ENCODE data around the gene FAM240A.

The FAM240A gene

GRCh38 chr3:46628901-46629369 lies 16.6 kb downstream of the FAM240A start:
- DNase-seq = no peak

DNA sequence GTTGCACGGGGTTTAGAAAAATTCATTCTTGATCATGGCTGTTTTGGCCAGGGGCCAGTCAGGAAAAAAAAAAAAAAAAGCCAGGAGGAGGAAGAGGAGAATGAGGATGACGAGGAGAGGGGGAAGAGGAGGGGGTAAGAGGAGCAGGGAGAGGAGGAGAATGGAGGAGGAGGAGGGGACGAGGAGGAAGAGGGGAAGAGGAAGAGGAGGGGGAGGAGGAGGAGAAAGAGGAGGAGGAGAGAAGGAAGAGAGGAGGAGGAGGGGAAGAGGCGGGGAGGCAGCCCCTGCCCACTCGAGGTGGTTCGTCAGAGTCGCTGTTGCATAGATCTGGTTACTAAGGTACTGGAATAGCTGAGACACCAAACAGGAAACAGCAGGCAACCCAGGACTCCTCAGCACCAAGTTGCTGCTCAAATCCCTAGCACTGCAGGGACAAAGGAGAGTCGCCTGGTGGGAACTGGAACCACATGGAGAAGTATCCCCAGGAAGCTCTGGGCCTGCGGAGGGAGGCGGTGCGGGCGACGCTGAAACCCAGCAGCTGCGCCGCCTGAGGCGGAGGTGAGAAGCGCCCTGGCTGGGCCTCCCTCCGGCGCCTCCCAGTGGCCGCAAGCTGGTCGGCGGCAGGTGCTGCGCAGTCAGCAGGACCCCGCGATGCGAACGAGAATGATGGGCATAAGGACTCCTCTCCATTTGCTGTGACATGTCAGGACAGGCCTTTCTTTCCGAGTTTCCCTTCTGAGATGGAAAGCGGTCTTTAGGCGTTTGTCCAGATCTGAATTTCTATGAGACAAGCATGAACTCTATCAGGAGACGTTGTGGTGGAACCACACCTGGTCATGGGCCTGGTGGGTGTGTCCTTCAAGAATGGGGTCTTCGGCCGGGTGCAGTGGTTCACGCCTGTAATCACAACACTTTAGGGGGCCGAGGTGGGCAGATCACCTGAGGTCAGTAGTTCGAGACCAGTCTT lies 17.5 kb downstream of the FAM240A start:
- DNase-seq = peak; percentile 68 to 77

DNA sequence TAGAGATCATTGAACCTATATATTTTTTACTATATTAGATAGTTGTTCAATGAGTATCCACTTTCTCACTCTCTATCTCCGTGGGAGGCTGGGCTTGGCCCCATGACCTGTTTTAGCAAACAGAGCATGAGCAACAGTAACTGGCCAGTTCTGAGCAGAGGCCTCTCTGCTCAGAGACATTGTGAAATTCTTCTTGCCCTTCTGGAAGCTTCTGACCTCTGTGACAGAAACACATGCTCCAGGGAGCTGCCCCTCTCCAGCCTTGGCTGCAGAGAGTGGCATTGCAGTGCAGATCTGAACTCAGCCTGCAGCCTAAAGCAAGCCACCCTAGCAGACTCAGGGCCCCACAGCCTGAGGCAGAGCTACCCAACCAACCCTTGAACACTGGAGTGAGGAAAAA lies 20.5 kb downstream of the FAM240A start:
- no peak for DNase-seq

DNA sequence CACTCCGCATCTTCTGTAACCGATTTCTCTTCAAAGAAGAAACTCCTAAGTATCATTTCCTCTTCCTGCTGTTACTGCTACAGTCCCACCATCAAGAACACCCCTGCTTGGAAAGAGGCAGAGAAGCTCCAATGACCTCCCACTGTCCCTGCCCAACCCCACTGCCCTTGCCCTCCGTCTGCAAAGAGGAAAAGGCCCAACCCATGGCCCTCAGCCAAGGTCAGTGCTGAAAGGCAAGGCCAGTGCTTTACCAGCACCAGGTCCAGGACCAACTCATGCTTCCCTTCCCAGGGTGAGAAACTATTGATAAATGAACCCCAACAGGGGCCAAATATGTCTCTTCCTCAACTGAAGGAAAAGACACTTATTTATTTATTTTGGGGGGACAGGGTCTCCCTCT lies 22.5 kb downstream of the FAM240A start:
- DNase-seq = no peak

DNA sequence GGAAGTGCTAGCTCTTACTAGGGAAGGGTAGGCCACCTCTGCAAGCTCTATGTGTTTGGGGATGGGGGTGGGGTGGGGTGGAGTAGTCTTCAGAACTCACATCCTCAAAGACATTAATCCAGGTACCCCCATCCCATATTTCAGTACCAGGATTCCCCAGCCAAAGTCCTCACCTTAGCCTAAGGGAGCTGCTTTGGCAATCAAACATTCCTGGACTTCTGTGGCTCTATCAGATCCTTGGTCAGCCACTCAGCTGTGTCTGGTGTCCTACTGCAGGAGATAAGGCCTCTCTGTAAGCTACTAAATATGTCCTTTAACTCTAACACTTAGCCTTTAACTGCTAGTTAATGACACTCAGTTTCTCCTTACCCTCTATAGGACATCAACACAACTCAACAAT lies 26.9 kb downstream of the FAM240A start:
- no peak for DNase-seq

GRCh38 chr3:46640927-46641326 lies 28.6 kb downstream of the FAM240A start:
- no peak for DNase-seq

DNA sequence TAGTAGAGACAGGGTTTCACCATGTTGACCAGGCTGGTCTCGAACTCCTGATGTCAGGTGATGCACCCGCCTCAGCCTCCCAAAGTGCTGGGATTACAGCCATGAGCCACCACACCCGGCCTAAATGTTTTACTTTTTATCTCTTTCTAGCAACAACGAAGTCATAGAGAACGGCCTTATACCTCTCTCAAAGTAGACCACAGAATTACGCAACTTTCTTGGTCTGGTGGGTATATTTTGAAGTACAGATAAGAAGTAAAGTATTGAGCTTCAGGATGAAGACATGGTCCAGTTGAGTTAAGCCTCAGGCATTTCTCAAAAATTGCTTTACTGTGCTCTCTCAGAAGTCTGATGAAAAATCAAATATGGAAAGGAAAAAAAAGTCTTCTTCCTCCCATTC lies 30.6 kb downstream of the FAM240A start:
- no peak for DNase-seq

DNA sequence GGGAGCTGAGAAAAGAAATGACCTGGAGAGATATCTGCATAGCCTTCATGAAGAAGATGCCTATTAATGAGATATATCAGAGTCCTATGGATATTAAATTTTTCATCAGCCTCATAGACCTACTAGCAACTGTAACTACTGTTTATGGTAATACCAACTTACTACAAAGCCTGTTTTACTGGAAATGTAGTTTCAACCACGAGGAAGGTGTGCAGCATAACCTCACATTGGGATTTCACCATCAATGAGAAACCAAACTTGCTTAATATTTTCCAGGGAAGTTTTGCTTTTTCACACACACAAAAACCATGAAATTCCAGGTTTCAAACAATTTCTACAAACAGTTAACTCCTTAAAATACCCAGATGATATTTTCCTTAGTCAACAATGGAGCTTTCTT lies 31.4 kb downstream of the FAM240A start:
- no peak for DNase-seq

GRCh38 chr3:46646700-46647099 lies 34.4 kb downstream of the FAM240A start:
- no peak for DNase-seq

DNA sequence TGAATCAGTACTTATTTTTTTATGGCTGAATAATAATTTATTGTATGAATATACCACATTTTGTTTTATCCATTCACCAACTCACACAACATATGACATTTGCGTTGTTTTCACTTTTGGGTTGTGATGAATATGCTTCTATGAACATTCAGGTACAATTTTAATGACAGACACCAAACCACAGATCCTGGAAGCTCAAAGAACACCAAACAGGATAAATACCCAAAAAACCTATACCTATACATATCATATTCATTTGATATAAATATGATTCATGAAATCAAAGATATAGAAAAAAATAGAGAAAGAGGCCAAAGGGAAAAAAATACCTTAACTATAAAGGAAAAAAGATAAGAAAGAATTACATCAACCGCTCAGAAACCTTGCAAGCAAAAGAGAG lies 35.8 kb downstream of the FAM240A start:
- no peak for DNase-seq

DNA sequence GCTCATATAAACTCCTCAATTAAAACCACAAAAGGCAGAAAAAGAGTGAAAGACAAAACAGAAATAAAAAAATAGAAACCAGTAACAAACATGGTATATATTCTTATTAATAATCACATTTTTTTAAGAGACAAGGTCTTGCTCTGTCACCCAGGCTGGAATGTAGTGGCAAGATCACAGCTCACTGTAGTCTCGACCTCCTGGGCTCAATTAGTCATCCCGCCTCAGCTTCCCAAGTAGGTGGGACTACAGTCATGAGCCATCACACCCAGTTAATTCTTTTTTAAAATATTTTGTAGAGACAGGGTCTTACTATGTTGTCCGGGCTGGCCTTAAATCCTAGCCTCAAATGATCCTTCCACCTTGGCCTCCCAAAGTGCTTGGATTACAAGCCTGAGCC lies 37.1 kb downstream of the FAM240A start:
- DNase-seq = no peak

DNA sequence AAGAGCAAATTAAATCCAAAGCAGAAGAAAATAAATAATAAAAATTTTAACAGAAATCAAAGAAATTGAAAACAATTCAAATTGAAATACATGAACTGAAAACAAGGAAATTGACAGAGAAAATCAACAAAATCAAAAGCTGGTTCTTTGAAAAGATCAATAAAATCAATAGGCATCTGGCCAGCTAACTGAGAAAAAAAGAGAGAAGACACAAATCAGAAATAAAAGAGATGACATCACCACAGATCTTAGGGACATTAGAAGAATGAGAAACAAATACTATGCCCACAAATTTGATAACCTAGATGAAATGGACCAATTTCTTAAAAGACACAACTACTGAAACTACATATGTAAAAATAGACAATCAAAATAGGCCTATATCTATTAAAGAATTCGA lies 38.8 kb downstream of the FAM240A start:
- DNase-seq = no peak

DNA sequence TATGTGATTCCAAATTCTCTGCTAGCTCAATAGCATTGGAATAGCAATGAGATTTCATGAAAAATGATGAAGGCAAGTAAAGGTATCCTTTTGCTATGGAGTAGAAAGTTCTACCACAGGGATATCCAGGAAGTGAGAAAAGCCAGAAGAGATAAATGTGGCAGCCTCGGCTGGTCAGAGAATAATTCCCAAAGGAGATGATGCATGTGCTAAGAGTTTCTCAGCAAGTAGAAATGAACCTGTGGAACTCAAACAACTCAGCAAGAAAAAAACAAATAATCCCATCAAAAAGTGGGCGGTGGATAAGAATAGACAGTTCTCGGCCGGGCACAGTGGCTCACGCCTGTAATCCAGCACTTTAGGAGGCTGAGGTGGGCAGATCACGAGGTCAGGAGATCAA lies 42.9 kb downstream of the FAM240A start:
- no peak for DNase-seq

- no peak for DNase-seq
Observed at GRCh38 chr3:46656778-46657556, 44.6 kb downstream of the FAM240A start.

DNA sequence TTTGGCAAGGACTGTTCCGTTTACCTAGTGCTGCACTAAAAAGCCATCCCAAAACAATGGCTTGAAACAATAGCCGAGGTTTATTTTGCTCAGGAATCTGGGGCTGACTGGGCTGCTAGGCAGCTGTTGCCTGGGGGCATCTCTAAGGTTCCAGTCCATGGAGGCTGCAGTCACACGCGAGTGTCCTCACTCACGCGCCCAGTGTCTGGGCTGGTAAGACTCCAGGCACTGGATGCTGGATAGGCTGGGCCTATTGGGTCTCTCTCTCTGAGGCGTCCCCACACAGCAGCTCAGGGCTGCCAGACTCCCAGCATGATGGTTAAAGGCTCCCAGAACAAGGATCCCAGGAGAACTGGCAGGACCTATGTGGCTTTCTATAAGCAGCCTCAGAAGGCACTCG lies 47.0 kb downstream of the FAM240A start:
- no peak for DNase-seq

GRCh38 chr3:46660003-46660402 lies 47.7 kb downstream of the FAM240A start:
- no peak for DNase-seq

GRCh38 chr3:46660543-46661523 lies 48.5 kb downstream of the FAM240A start:
- no peak for DNase-seq

- no peak for DNase-seq
Observed at GRCh38 chr3:46661776-46662766, 49.7 kb downstream of the FAM240A start.

DNA sequence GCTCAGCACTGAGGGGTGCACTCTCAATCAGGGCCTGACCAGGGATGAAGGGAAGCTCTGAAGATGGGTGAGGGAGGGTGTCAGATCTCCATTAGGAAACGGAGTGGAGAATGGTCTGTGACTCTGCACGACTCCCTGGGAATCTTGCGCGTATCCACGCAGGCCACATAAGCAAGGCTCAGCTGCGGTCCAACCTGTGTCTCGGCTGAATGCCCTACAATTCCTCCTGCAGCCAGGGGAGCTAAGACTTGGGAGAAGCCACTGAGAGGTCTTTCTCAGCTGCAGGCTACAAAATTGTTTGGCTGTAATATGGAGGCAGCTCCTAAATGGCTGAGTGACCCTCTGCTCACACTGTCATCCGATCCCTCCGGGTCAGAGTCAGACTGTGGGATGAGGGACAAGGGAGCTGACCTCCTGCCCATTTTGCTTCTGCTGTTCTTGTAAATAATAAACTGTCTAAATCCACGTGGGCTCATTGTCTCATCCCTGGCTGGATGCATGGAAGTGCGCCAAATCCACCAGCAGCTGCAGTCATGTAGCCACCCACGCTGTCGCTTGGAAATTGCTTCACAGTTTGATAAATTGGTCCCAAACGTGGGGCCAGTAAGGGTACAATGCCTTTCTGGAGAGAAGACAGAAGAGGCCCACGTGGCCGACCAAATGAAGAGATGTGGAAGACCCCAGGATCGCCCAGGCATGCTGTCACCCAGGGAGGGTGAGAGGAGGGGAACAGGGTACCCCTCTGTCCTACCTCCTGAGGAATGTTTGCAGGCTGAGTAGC lies 50.6 kb downstream of the FAM240A start:
- DNase-seq = no peak

DNA sequence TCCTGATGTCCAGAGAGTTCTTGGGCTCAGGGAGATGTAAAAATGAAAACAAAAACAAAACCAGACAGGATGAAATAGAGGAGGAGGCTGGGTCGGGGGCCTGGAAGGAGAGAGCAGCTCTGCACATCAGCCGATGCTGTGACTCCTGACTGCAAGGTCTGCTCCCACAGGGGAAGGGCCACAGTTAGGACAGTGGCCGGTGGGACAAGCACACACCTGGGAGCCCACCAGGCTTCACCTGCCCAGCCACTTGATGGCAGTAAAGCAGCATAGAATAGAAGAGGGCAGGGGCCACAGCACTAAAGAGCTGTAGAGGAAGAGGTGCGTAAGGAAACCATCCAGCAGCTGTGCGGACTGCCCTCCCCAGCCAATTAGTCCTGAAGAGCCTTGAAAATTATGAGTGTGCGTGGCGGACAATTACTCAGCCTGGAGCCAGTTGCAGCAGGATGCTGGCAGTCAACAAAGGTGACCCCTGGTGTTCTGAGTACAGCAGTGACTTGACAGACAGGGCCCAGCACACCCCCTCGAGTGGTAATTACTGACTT lies 51.3 kb downstream of the FAM240A start:
- peak in 1 of 2 experiments; percentile 26 for DNase-seq
